ENCODE results near the gene COL24A1.

The COL24A1 gene

GRCh38 chr1:85857991-85858390 lies 298.6 kb downstream of the COL24A1 start:
- no peak overlapping the region for H4K91ac ChIP-seq (ENCODE audit: low read depth, low read length, poor library complexity)
- H3K14ac ChIP-seq (ENCODE audit: low read length) = no peak overlapping the region
- H3K4me1 ChIP-seq (ENCODE audit: control insufficient read depth in 2 of 2, insufficient read depth in 1 of 2, low read depth in 1 of 2, low read length in 2 of 2) = no peaks in the 10 kb centered on the region
- no peak overlapping the region for H3K9ac ChIP-seq (ENCODE audit: low read depth, low read length, poor library complexity)
- no peak overlapping the region for H3K27ac ChIP-seq (replicated peaks; ENCODE audit: low read length)
- H2AFZ ChIP-seq (ENCODE audit: low read length) = no peak overlapping the region
- no peak overlapping the region for H2BK5ac ChIP-seq (ENCODE audit: low read length)
- H2BK15ac ChIP-seq (ENCODE audit: low read length) = no peak overlapping the region
- H3K18ac ChIP-seq (ENCODE audit: low read length) = no peak overlapping the region
- no peaks in the 10 kb centered on the region for H3K27me3 ChIP-seq (ENCODE audit: control insufficient read depth in 3 of 3, insufficient read depth in 3 of 3, low read depth in 1 of 3, low read length in 3 of 3)
- H3K23ac ChIP-seq (ENCODE audit: low read depth, low read length, poor library complexity) = no peak overlapping the region
- no peak overlapping the region for H3K4me2 ChIP-seq (ENCODE audit: insufficient read depth, low read length, poor library complexity, severe bottlenecking)
- H3K79me1 ChIP-seq (ENCODE audit: low read depth, low read length) = no peaks in the 10 kb centered on the region
- H3K9me3 ChIP-seq (replicated peaks in 1 of 2; ENCODE audit: control insufficient read depth in 2 of 2, insufficient read depth in 1 of 2, low read depth in 1 of 2, low read length in 2 of 2) = no peaks in the 10 kb centered on the region
- DNase-seq (ENCODE audit: low spot score) = no peak
- H4K8ac ChIP-seq (ENCODE audit: low read depth, low read length) = no peak overlapping the region
- no peak overlapping the region for H2BK120ac ChIP-seq (ENCODE audit: low read depth, low read length)
- no peaks in the 10 kb centered on the region for H3K36me3 ChIP-seq (replicated peaks in 1 of 2; ENCODE audit: control insufficient read depth in 2 of 2, insufficient read depth in 2 of 2, low read length in 2 of 2)
- H2AK5ac ChIP-seq (ENCODE audit: low read depth, low read length) = no peak overlapping the region
- no peak overlapping the region for H3K4ac ChIP-seq (ENCODE audit: low read length)
- no peak overlapping the region for H3K4me3 ChIP-seq (ENCODE audit: low read length in 2 of 2)
- H2BK12ac ChIP-seq (ENCODE audit: low read length) = no peak overlapping the region

GRCh38 chr1:85850238-85850637 lies 306.3 kb downstream of the COL24A1 start:
- no peaks in the 10 kb centered on the region for H3K79me1 ChIP-seq (ENCODE audit: low read depth, low read length)
- no peak overlapping the region for H3K4me3 ChIP-seq (ENCODE audit: low read length in 2 of 2)
- H3K23ac ChIP-seq (ENCODE audit: low read depth, low read length, poor library complexity) = no peak overlapping the region
- H2BK5ac ChIP-seq (ENCODE audit: low read length) = no peak overlapping the region
- H4K8ac ChIP-seq (ENCODE audit: low read depth, low read length) = no peak overlapping the region
- no peak overlapping the region for H3K9ac ChIP-seq (ENCODE audit: low read depth, low read length, poor library complexity)
- H3K27ac ChIP-seq (replicated peaks; ENCODE audit: low read length) = no peak overlapping the region
- H2AK5ac ChIP-seq (ENCODE audit: low read depth, low read length) = no peak overlapping the region
- H3K4me2 ChIP-seq (ENCODE audit: insufficient read depth, low read length, poor library complexity, severe bottlenecking) = no peak overlapping the region
- no CpG with 5 or more reads among the region's 2 CpGs for WGBS, 2 donors (ENCODE audit: extremely low coverage in 2 of 2, insufficient read length in 2 of 2, insufficient replicate concordance in 1 of 2)
- no peak for DNase-seq (ENCODE audit: low spot score)
- H4K91ac ChIP-seq (ENCODE audit: low read depth, low read length, poor library complexity) = no peak overlapping the region
- no peak overlapping the region for H3K4ac ChIP-seq (ENCODE audit: low read length)
- H3K27me3 ChIP-seq (ENCODE audit: control insufficient read depth in 3 of 3, insufficient read depth in 3 of 3, low read depth in 1 of 3, low read length in 3 of 3) = no peaks in the 10 kb centered on the region
- H2BK120ac ChIP-seq (ENCODE audit: low read depth, low read length) = no peak overlapping the region
- H3K18ac ChIP-seq (ENCODE audit: low read length) = no peak overlapping the region
- no peaks in the 10 kb centered on the region for H3K36me3 ChIP-seq (replicated peaks in 1 of 2; ENCODE audit: control insufficient read depth in 2 of 2, insufficient read depth in 2 of 2, low read length in 2 of 2)
- no peak overlapping the region for H2AFZ ChIP-seq (ENCODE audit: low read length)
- no peaks in the 10 kb centered on the region for H3K9me3 ChIP-seq (replicated peaks in 1 of 2; ENCODE audit: control insufficient read depth in 2 of 2, insufficient read depth in 1 of 2, low read depth in 1 of 2, low read length in 2 of 2)
- no peak overlapping the region for H2BK15ac ChIP-seq (ENCODE audit: low read length)
- no peak overlapping the region for H3K14ac ChIP-seq (ENCODE audit: low read length)
- no peaks in the 10 kb centered on the region for H3K4me1 ChIP-seq (ENCODE audit: control insufficient read depth in 2 of 2, insufficient read depth in 1 of 2, low read depth in 1 of 2, low read length in 2 of 2)
- H2BK12ac ChIP-seq (ENCODE audit: low read length) = no peak overlapping the region

- Histone ChIP-seq H4K8ac (ENCODE audit: low read depth, low read length) (no peak overlapping the region), H3K27me3 (ENCODE audit: control insufficient read depth in 3 of 3, insufficient read depth in 3 of 3, low read depth in 1 of 3, low read length in 3 of 3) (no peaks in the 10 kb centered on the region), H2BK15ac (ENCODE audit: low read length) (no peak overlapping the region), H3K4me1 (ENCODE audit: control insufficient read depth in 2 of 2, insufficient read depth in 1 of 2, low read depth in 1 of 2, low read length in 2 of 2) (no peaks in the 10 kb centered on the region), H2AK5ac (ENCODE audit: low read depth, low read length) (no peak overlapping the region), H3K9ac (ENCODE audit: low read depth, low read length, poor library complexity) (no peak overlapping the region), H2BK5ac (ENCODE audit: low read length) (no peak overlapping the region), H3K9me3 (replicated peaks in 1 of 2; ENCODE audit: control insufficient read depth in 2 of 2, insufficient read depth in 1 of 2, low read depth in 1 of 2, low read length in 2 of 2) (no peaks in the 10 kb centered on the region), H3K79me1 (ENCODE audit: low read depth, low read length) (no peaks in the 10 kb centered on the region), H3K4me2 (ENCODE audit: insufficient read depth, low read length, poor library complexity, severe bottlenecking) (no peak overlapping the region), H3K14ac (ENCODE audit: low read length) (no peak overlapping the region), H3K18ac (ENCODE audit: low read length) (no peak overlapping the region), H2AFZ (ENCODE audit: low read length) (no peak overlapping the region), H2BK120ac (ENCODE audit: low read depth, low read length) (no peak overlapping the region), H3K4ac (ENCODE audit: low read length) (no peak overlapping the region), H4K91ac (ENCODE audit: low read depth, low read length, poor library complexity) (no peak overlapping the region), H3K23ac (ENCODE audit: low read depth, low read length, poor library complexity) (no peak overlapping the region), H2BK12ac (ENCODE audit: low read length) (no peak overlapping the region), H3K4me3 (ENCODE audit: low read length in 2 of 2) (no peak overlapping the region), H3K27ac (replicated peaks; ENCODE audit: low read length) (no peak overlapping the region), H3K36me3 (replicated peaks in 1 of 2; ENCODE audit: control insufficient read depth in 2 of 2, insufficient read depth in 2 of 2, low read length in 2 of 2) (no peaks in the 10 kb centered on the region)
- DNase-seq (ENCODE audit: low spot score) = no peak
- no CpG with 5 or more reads among the region's 4 CpGs for WGBS, 2 donors (ENCODE audit: extremely low coverage in 2 of 2, insufficient read length in 2 of 2, insufficient replicate concordance in 1 of 2)
Observed at GRCh38 chr1:85849660-85850059, 306.9 kb downstream of the COL24A1 start.

- Histone ChIP-seq H2BK120ac (ENCODE audit: low read depth, low read length) (no peak overlapping the region), H2BK5ac (ENCODE audit: low read length) (no peak overlapping the region), H3K4ac (ENCODE audit: low read length) (no peak overlapping the region), H3K18ac (ENCODE audit: low read length) (no peak overlapping the region), H4K8ac (ENCODE audit: low read depth, low read length) (no peak overlapping the region), H3K79me1 (ENCODE audit: low read depth, low read length) (no peaks in the 10 kb centered on the region), H2AK5ac (ENCODE audit: low read depth, low read length) (no peak overlapping the region), H3K27ac (replicated peaks; ENCODE audit: low read length) (no peak overlapping the region), H3K4me2 (ENCODE audit: insufficient read depth, low read length, poor library complexity, severe bottlenecking) (no peak overlapping the region), H2BK15ac (ENCODE audit: low read length) (no peak overlapping the region), H3K23ac (ENCODE audit: low read depth, low read length, poor library complexity) (no peak overlapping the region), H3K9me3 (replicated peaks in 1 of 2; ENCODE audit: control insufficient read depth in 2 of 2, insufficient read depth in 1 of 2, low read depth in 1 of 2, low read length in 2 of 2) (no peaks in the 10 kb centered on the region), H3K36me3 (replicated peaks in 1 of 2; ENCODE audit: control insufficient read depth in 2 of 2, insufficient read depth in 2 of 2, low read length in 2 of 2) (no peaks in the 10 kb centered on the region), H2AFZ (ENCODE audit: low read length) (no peak overlapping the region), H4K91ac (ENCODE audit: low read depth, low read length, poor library complexity) (no peak overlapping the region), H3K14ac (ENCODE audit: low read length) (no peak overlapping the region), H3K27me3 (ENCODE audit: control insufficient read depth in 3 of 3, insufficient read depth in 3 of 3, low read depth in 1 of 3, low read length in 3 of 3) (no peaks in the 10 kb centered on the region), H3K4me3 (ENCODE audit: low read length in 2 of 2) (no peak overlapping the region), H3K4me1 (ENCODE audit: control insufficient read depth in 2 of 2, insufficient read depth in 1 of 2, low read depth in 1 of 2, low read length in 2 of 2) (no peaks in the 10 kb centered on the region), H2BK12ac (ENCODE audit: low read length) (no peak overlapping the region), H3K9ac (ENCODE audit: low read depth, low read length, poor library complexity) (no peak overlapping the region)
- no peak for DNase-seq (ENCODE audit: low spot score)
- no CpG with 5 or more reads among the region's 2 CpGs for WGBS, 2 donors (ENCODE audit: extremely low coverage in 2 of 2, insufficient read length in 2 of 2, insufficient replicate concordance in 1 of 2)
Observed at GRCh38 chr1:85847356-85847755, 309.2 kb downstream of the COL24A1 start.
